Nephron progenitor cell (in vitro differentiated cells): ENCODE measurements around the gene RGL1.
A peak's percentile ranks its signal among the peaks of the same experiment; 100 is the strongest.

ENCODE experiments used
- DNase-seq: peaks from one replicate; pipeline ENCODE4 v3.0.0; 2021
- H3K27ac Mint-ChIP-seq: 2 replicates; pipeline ENCODE4 v1.8.0; 2021; ENCODE audit warnings: mild to moderate bottlenecking, moderate library complexity, mixed read lengths
- H3K27me3 Mint-ChIP-seq: 2 replicates; pipeline ENCODE4 v1.8.0; 2021; ENCODE audit warnings: mild to moderate bottlenecking, low read depth, mixed read lengths; ENCODE audit not compliant: poor library complexity
- H3K36me3 Mint-ChIP-seq: 2 replicates; pipeline ENCODE4 v1.8.0; 2021; ENCODE audit warnings: low read depth, mixed read lengths
- H3K4me1 Mint-ChIP-seq: 2 replicates; pipeline ENCODE4 v1.8.0; 2021; ENCODE audit warnings: mixed read lengths
- H3K4me3 Mint-ChIP-seq: 2 replicates; pipeline ENCODE4 v1.8.0; 2021; ENCODE audit warnings: mild to moderate bottlenecking, moderate library complexity, mixed read lengths
- H3K9me3 Mint-ChIP-seq: 2 replicates; pipeline ENCODE4 v1.8.0; 2021; ENCODE audit warnings: mild to moderate bottlenecking, moderate library complexity, mixed read lengths
- TF ChIP-seq, protein P1 (sequence below): fragments of 200-600 bp; sonication (generic); IDR thresholded peaks from 2 replicates; pipeline ENCODE4 v1.5.0; 2021; ENCODE audit warnings: antibody characterized with exemption

RGL1 gene

DNA sequence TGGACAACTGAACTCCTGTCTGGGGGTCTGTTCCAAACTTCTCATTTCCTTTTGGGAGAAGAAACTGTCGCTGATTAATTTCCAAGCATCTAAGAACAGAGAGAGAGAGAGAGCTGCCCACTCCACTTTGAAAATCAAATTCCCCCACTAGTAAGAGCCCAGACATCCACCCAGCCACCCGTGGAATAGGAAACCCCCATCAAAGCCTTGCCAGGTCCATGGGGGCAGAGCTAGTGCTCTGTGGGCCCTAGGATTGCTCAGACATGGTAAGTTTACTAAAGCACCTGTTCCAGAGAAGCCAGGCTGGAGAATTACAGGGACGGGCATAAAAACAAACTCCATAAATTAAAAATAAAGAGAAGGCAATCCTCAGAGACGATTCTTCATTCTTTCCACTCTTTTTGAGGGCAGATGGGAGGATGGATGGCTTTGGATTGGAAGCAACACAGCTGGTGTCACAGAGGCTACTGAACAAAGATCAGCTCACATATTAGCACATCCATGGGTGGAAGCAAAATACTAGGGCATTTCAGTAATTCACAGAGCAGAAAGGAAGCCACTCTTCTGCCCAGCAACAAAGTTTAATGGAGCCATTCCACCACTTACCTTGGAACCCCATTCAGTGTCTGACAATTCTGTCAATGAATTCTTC lies 128.7 kb downstream of the RGL1 start:
- no peak overlapping the region for H3K27ac Mint-ChIP-seq
- no peak overlapping the region for H3K4me3 Mint-ChIP-seq
- TF ChIP-seq, protein P1, sequence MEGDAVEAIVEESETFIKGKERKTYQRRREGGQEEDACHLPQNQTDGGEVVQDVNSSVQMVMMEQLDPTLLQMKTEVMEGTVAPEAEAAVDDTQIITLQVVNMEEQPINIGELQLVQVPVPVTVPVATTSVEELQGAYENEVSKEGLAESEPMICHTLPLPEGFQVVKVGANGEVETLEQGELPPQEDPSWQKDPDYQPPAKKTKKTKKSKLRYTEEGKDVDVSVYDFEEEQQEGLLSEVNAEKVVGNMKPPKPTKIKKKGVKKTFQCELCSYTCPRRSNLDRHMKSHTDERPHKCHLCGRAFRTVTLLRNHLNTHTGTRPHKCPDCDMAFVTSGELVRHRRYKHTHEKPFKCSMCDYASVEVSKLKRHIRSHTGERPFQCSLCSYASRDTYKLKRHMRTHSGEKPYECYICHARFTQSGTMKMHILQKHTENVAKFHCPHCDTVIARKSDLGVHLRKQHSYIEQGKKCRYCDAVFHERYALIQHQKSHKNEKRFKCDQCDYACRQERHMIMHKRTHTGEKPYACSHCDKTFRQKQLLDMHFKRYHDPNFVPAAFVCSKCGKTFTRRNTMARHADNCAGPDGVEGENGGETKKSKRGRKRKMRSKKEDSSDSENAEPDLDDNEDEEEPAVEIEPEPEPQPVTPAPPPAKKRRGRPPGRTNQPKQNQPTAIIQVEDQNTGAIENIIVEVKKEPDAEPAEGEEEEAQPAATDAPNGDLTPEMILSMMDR = no peak
- peaks cover 4% of the 10 kb centered on the region for H3K36me3 Mint-ChIP-seq
- no peaks in the 10 kb centered on the region for H3K9me3 Mint-ChIP-seq
- no peak for DNase-seq
- peaks cover 60% of the 10 kb centered on the region for H3K4me1 Mint-ChIP-seq
- H3K27me3 Mint-ChIP-seq = no peaks in the 10 kb centered on the region

DNA sequence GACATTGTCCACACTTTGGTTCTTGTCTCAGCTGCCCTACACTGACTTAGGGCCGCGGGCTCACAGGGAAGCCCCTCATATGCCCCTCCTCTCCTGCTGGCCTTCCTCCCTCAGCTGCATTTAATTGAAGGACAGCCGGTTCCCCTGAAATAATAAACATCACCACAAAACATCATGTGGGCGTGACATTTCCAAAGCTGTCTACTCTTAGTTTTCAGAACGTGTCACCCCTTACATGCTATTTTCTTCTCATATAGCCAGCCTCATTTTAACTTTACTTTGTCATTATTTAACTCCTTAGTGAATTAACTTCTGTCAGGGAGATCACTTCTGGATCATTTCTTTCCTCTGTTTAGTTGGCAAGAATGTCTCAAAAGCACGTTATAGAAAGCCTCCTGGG lies 129.4 kb downstream of the RGL1 start:
- DNase-seq = no peak
- no peak overlapping the region for H3K4me3 Mint-ChIP-seq
- H3K27ac Mint-ChIP-seq = no peak overlapping the region
- no peaks in the 10 kb centered on the region for H3K27me3 Mint-ChIP-seq
- TF ChIP-seq, protein P1 = no peak
- H3K36me3 Mint-ChIP-seq = peaks cover 4% of the 10 kb centered on the region
- H3K4me1 Mint-ChIP-seq = peaks cover 60% of the 10 kb centered on the region
- H3K9me3 Mint-ChIP-seq = no peaks in the 10 kb centered on the region

DNA sequence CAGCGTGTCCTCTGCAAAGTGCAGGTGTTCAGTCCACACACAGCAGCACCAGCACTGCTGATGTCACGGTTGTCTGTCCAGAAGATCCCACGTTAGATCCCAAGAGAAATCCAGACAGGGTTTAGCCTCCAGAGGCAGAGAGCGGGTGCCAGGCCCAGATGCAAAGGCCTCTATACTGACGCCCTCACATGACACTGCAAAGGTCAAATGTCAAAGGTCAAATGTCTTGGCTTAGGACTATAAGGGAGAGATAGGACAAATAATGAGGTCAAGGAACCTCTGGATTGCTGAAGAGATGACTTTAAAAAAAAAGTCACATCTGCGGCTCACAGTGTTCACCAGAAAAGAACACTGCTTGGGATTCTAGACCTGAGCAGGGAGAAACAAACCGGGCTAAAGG lies 131.1 kb downstream of the RGL1 start:
- Mint-ChIP-seq H3K36me3 (no peaks in the 10 kb centered on the region), H3K4me3 (no peak overlapping the region), H3K4me1 (peaks cover 51% of the 10 kb centered on the region), H3K27ac (peak overlapping the region; percentile 17), H3K9me3 (no peaks in the 10 kb centered on the region), H3K27me3 (no peaks in the 10 kb centered on the region)
- DNase-seq = no peak
- TF ChIP-seq, protein P1 = no peak

DNA sequence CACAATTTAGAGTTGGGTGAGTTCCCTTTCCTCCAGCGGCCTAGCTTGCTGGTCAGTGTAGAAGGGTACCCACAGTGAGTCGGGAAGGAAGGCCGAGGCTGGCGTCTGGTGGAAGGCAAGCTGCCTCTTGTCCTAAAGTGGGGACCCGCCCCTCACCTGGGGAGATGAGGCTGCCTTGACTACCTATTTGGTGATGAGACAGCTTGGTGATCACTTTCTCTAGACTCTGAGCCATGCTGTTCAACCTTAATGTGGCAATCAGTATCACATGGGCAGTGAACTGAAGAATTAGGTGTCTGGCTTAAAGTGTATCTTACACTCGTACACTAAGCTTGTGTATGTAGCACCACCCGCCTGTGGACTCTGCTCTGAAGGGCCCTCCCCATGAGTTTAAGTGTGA lies 131.9 kb downstream of the RGL1 start:
- H3K27me3 Mint-ChIP-seq = no peaks in the 10 kb centered on the region
- no peak overlapping the region for H3K4me3 Mint-ChIP-seq
- DNase-seq = no peak
- H3K36me3 Mint-ChIP-seq = no peaks in the 10 kb centered on the region
- no peaks in the 10 kb centered on the region for H3K9me3 Mint-ChIP-seq
- TF ChIP-seq, protein P1 = no peak
- peak overlapping the region; percentile 62 for H3K27ac Mint-ChIP-seq
- H3K4me1 Mint-ChIP-seq = peaks cover 50% of the 10 kb centered on the region

DNA sequence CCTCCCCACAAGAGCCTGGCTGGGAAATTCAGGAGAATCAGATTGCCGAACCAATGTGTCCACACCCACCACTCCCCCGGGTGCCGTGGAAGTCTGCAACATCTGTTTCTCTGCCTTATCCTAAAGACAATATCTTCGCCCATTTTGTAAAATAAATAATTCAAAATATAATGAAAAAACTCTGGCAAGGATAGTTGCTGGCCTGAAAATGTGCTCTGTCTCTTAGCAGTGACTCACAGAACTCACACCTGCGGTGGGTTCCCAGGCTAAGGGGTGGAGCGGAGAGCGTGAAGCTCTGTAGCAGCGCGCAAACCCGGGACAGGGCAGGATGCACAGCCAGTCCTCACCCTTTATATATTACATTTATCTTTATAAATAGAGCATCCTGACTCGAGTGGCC lies 132.7 kb downstream of the RGL1 start:
- peaks cover 52% of the 10 kb centered on the region for H3K4me1 Mint-ChIP-seq
- H3K9me3 Mint-ChIP-seq = no peaks in the 10 kb centered on the region
- DNase-seq = no peak
- no peaks in the 10 kb centered on the region for H3K27me3 Mint-ChIP-seq
- H3K4me3 Mint-ChIP-seq = no peak overlapping the region
- H3K36me3 Mint-ChIP-seq = no peaks in the 10 kb centered on the region
- no peak overlapping the region for H3K27ac Mint-ChIP-seq
- TF ChIP-seq, protein P1 = no peak

DNA sequence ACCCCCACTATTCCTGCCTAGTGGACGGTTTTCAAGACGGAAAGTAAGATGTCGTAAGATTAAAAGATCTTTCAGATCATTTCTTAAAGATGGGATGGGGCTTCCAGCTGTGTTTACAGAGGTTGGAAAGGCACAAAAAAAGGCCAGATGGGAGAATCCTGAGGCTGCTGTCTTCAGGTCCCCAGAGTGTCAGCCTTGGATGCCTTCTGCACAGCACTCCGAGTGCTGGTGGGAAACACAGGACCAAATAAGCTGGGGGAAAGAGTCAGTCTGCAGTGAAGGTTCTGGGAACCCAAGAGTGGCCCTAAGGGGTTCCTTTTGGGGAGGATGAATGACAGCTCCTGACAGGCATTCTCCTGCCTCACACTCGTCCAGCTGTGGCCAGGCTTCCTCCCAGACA lies 136.1 kb downstream of the RGL1 start:
- H3K9me3 Mint-ChIP-seq = no peaks in the 10 kb centered on the region
- H3K4me1 Mint-ChIP-seq = peaks cover 66% of the 10 kb centered on the region
- TF ChIP-seq, protein P1 = no peak
- no peak overlapping the region for H3K27ac Mint-ChIP-seq
- H3K27me3 Mint-ChIP-seq = no peaks in the 10 kb centered on the region
- no peak for DNase-seq
- H3K36me3 Mint-ChIP-seq = peaks cover under 1% of the 10 kb centered on the region
- no peak overlapping the region for H3K4me3 Mint-ChIP-seq
